HG02852 (cell line): ENCODE results near the gene NOD2.

Experiments
- ATAC-seq: cut with Tn5 transposase; IDR thresholded peaks from one replicate; pipeline ENCODE4 v1.9.1; 2021; ENCODE audit warnings: mild to moderate bottlenecking, moderate library complexity; ENCODE audit not compliant: unreplicated experiment

Gene NOD2

DNA sequence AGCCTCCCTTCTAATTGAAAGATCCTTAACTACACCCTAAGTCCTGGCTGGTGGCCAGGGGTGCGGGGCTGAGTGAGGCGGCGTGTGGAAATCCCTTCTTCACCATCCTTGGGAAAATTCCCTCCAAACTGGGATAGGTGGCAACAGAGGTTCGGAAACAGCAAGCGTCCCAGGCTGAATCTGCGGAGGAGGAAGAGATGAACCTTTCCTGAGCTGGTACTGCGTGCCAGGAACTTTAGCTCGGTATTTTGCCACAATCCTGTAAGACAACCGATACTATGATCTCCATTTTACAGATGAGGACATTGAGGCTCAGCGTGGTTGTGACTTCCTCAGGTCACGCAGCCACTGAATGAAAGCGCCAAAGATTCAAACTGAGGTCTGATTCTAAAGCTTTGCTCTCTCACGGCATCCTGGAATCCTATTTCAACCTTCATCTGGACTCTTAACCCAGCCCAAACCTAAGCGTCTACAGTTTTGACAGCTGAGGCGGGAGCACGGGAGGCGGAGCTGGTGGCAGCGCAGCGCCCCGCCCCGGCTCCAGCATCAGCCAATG, 47.9 kb downstream of the NOD2 start:
- ATAC-seq, result peak; percentile 7

DNA sequence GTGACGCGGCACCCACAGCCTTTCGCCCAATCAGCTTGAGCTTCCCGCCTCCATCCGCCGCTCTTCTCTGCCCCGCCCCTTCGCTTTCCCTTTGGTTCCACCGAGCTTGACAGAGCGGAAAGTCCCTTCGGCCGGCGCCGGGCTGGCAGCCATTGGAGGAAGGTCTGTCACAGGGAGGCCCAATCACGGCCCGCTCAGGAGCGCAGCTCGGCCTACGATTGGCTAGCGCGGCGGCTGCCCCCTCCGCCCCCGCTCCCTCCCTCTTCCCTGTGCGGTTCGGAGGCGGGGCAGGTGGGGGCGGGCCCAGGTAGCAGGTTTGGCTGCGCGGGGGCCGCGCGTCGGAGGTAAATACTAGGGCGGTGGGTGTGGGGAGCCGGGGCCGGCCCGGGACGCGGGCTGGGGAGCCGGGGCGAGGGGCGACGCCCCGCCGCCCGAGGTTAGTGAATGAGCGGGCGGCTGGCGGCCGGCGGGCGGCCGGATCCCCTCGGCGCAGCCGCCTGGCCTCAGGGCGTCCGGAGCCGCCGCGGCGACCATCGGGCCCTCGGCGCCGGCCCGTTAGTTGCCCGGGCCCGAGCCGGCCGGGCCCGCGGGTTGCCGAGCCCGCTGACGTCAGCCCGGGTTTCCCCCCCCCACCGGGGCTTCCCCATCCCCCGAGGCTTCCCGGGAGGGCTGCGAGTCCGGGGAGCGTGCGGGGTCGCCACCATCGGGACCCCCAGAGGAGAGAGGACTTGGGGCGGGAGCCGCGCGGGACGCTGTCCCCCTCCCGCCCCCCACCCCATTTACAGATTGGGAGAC, 48.6 kb downstream of the NOD2 start, which contains the start of gene CYLD:
Gene CYLD, plus strand, starts transcription at position 306 of the 795 bp plus-strand sequence. CDS start 7,613 bp downstream, outside the sequence.
- peak; percentile 89 for ATAC-seq

DNA sequence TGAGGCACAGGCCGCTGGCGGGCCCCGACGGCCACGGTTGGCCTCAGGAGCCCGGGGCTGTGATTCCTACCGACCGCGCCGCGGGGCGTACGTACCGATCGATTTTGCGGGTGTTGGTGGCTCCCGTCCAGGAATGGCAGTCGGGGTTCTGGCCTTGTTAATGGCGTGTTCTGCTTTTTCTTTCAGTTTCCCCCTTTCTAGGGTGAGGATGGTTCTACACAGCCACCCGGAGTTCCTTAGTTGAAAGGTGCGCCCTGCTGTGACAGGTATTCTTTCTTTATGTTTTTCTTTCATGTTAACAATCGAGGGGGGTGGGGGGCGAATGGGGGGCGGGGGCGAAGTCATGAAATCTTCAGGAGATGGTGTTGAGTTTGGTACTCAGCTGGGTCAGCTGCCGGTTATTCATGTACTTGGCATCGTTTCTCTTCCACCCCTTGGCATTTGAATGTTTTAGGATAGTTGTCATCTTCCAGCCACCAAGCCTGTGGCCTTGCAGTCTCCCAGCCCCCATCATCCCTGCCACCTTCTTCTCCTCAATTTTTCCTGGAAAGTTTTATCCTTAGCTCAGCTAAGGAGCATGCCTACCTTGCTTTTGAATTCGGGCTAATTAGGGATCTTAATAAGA, 49.3 kb downstream of the NOD2 start:
- no peak for ATAC-seq

DNA sequence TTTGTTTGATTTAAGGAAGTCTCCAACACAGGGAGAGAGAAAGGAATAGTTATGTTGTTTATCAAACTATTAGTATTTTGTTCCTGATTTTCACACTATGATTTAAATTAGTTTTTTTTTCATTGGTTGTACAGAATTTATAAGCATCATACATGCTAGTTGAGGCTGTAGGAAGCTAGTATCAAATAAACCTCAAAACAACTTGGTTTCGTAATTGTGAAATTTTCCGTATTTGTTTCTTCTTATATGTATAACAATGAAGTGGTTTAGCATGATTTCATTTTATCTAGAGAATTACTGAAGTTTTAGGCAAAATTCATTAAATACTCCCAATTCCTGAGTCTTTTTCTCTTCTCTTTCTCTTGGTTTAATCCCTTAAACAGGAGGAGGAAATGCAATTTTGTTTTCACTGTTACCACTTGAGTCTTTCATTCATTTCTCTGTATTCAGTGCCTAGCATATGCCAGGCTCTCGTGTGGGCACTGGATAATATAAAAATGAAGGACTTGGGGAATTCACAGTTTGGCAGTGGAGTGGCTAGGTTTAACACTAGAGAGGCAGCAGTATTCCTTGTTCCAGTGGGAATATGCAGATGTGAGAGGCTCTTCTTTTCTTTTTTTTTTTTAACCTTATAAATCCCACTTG, 50.3 kb downstream of the NOD2 start:
- ATAC-seq, result no peak

DNA sequence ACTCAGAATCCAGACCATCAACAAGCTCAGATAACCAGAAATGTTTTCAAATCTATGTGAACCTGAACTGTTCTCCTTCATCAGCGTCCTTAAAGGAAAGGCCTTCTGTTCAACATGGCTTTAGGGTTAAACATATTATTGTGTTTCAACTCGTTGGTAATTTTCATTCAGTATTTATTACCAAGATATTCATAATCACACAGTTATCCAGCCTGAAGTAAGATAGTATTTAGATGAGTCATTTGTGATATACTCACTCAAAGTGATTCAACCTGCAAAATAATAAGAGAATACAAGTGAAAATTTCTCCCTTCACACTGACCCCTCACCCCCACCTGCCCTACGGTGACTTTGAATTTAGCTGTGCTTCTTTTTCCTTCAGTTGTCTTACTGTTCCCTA, 51.5 kb downstream of the NOD2 start:
- no peak for ATAC-seq

DNA sequence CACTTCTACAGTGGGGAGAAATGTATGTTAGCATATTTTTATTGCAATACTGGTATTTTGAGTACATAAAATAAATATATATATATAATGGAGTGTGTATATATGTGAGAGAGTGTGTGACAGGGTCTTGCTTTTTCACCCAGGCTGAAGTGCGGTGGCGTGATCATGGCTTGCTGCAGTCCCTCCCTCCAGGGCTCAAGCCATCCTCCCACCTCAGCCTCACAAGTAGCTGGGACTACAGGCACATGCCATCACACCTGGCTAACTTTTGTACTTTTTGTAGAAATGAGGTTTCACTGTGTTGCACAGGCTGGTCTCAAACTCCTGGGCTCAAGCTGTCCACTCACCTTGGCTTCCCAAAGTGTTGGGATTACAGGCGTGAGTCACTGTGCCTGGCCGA, 52.5 kb downstream of the NOD2 start:
- ATAC-seq, result no peak

DNA sequence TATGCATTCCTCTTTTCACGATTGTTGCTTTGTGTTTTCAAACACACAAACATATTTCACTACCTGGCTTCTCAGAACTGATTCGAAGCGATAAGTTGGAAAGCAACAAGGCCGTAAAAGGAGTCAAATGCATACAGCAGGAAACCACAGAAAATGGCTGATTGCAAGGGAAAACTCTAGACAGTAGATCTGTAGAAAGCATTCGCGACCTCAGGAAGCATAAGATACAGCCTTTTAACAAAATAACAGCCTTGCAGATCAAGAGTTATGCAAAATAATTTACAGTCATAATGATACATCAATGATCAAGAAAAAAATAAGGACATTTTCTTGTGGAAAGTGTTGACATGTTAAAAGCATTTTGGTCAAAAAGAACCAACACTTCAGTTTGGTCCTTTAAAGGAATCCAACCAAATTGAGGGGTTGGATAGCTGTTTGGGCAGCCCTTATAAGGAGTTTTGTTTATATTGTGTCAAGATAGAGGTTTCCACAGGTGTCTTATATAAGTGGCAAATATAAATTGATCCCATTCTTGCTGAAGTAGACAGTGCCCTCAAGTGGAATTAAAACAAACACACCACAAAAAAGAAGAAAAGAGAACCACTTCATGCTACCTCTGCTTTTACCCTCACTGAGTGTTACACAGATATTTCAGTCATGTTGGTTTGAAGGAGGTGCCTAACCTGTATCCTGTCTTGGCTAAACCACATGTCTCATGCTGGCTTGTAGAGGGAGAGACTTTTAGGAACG, 54.0 kb downstream of the NOD2 start:
- ATAC-seq, result peak; percentile 71

DNA sequence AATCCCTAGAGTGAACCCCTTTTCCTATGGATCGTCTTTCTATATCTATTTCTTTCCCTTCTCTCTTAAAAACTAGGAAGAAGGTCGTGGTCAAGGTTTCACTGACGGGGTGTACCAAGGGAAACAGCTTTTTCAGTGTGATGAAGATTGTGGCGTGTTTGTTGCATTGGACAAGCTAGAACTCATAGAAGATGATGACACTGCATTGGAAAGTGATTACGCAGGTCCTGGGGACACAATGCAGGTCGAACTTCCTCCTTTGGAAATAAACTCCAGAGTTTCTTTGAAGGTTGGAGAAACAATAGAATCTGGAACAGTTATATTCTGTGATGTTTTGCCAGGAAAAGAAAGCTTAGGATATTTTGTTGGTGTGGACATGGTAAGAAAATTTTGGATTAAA, 58.1 kb downstream of the NOD2 start:
- no peak for ATAC-seq

DNA sequence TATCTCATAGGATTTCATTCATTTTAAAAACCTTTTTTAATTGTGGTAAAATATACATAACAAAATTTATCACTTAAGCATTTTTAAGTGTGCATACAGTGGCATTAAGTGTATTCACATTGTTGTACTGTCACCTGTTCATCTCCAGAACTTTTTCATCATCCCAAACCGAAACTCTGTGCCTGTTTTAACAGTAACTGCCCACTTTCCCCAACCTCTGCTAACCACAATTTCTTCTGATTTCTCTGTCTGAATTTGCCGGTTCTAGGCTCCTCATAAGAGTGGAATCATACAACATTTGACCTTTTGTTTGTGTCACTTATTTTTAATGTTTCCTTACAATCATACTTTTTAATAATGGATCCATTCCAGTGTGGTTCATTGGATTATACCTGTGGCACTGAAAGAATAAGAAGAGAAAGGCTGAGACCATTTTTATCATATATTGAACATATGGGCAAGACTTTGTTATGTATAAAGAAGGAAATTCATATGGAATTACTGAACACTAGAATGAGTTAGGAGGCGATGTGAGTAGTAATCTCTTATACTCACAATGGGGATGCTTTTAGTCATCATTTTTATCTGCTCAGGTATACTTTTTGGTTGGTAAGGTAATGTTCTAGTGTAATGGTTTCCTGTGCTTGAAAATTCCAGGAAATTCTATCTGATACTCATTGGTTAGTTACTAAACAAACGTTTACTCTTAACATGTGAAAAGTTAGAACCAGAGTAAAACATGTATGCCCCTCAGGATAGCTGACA, 59.2 kb downstream of the NOD2 start:
- ATAC-seq, result no peak

DNA sequence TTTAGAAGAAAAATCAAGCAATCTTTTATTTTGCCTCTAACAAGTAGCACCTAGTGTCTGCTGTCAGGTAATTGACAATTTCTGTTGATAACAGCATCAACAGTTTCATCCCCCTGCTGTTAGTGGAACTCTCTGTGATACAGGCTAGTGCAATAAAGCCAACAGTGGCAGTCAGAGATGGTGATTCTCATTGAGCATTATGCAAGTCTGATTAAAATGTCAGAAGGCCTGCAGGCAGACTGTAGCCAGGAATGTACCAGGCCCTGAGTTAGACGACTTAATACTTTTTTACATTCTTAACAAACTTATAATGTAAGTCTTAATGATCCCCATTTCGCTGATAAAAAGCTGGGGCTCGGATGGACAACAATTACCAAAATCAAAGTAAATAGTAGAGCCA, 63.1 kb downstream of the NOD2 start:
- ATAC-seq, result no peak

DNA sequence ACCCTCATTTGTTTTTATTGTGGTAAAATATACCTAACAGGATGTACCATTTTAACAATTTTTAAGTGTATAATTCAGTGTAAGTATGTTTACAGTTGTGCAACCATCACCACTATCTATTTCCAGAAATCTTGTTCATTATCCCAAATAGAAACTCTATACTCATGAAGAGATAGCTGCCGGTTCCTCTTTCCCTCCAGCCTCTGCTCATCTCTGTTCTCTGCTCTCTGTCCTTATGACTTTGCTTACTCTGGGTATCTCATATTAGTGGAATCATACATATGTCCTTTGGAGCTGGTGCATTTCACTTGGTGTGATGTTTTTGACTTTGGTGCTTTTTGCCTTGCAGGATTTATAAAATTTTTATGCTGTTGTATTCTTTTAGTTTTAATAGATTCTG, 67.9 kb downstream of the NOD2 start:
- ATAC-seq, result no peak

DNA sequence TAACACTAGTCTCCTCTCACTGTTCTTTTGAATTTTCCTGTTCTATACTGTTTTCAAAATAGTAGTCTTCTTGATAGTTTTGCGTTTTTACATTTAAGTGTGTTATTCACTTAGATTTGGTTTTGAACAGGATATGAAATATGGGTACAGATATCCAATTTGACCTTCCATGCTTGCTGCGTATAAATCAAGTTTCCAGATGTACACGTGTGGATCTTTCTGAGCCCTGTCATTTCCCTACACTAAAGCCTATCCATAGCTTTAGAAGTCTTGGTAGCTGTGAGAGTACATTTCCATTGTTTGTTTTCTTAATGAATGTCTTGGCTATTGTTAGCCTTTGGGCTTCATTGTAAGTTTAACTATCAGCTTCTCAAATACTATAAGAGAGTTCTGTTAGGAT, 68.8 kb downstream of the NOD2 start:
- ATAC-seq, result no peak

DNA sequence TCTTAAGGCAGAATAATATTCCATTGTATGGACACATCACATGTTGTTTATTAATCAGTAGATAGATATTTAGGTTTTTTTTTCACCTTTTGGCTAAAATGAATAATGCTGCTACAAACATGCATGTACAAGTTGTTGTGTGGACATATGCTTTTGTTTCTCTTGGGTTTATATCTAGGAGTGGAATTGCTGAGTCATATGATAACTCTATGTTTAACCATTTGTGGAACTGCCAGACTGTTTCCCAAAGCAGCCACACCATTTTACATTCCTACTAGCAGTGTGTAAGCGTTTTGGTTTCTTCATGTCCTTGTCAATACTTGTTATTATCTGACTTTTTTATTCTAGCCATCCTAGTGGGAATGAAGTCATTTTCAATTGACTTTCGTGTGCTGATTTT, 69.8 kb downstream of the NOD2 start:
- no peak for ATAC-seq

DNA sequence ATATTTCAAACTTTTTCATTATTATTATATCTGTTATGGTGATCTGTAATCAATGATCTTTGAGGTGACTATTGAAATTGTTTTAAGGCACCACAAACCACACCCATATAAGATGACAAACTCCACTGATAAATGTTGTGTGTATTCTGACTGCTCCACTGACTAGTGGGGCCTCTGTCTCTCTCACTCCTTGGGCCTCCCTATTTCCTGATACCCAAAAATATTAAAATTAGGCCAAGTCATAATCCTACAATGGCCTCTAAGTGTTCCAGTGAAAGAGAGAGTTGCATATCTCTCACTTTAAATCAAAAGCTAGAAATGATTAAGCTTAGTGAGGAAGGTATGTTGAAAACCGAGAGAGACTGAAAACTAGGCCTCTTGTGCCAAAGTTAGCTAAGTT, 71.9 kb downstream of the NOD2 start:
- ATAC-seq, result no peak

DNA sequence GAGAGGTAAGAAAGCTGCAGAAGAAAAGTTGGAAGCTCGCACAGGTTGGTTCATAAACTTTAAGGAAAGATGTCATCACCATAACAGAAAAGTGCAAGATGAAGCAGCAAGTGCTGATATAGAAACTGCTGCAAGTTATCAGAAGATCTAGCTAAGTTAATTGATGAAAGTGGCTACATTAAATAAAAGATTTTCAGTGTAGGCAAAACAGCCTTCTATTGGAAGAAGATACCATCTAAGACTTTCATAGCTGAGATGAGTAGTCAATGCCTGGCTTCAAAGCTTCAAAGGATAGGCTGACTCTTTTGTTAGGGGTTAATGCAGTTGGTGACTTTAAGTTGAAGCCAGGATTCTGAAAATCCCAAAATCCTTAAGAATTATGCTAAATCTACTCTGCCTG, 72.5 kb downstream of the NOD2 start:
- ATAC-seq, result no peak

DNA sequence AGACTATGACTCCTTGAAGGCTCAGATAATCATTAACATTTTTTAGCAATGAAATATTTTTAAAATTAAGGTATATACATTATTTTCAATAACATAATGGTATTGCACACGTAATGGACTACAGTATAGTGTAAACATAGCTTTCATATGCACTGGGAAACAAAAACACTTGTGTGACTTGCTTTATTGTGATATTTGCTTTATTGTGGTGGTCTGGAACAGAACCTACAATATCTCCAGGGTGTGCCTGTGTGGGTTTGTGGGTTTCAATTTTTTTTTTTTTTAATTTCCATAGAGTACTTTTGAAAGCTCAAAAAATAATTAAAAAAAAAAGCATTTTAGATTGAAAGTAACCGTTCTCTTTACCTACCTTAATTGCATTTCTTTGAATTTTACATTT, 73.8 kb downstream of the NOD2 start:
- no peak for ATAC-seq

DNA sequence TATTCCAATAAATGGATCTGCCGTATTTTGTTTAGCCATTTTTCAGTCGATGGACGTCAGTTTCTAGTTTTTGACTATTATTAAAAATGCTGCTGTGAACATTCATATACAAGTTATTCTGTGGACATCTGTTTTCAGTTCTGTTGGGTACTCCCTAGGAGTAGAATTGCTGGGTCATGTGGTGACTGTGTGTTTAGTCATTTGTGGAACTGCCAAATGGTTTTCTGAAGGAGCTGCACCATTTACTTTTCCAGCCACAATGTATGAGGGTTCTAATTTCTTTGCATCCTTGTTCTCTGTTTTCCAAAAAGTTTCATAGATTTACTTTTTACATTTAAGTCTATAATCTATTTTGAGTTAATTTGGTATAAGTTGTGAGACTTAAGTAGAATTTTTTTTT, 78.0 kb downstream of the NOD2 start:
- no peak for ATAC-seq

DNA sequence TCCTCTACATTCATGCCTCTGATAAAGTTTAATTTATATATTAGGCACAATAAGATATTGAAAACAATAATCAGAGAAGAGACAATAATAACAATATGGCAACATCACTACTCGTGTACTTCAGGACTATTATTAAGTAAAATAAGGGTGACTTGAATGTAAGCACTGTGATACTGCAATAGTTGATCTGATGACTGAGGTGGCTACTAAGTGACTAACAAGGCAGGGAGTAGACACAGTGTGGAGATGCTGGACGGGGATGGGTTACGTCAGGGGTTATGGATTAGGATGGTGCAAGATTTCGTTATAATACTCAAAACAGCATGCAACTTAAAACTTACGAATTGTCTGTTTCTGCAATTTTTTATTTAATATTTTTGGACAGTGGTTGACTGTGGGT, 81.0 kb downstream of the NOD2 start:
- ATAC-seq, result no peak

DNA sequence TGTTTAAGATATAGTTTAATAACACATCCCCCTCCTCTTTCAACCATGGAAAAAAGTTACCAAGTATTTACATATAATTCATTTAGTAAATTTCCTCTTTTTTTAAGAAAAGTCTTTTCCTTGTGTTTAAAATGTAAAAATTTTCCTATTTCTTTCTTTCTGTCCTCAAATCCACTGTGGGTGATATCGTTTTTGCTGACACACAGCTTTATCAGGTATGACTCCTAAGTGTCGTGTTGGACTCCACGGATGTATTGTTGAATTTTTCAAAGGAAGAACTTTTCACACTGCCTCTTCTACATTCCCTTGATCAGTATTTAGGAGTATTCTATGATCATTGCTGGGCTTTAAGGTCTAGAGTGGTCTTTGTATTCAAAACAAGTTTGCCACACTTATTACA, 81.6 kb downstream of the NOD2 start:
- no peak for ATAC-seq

DNA sequence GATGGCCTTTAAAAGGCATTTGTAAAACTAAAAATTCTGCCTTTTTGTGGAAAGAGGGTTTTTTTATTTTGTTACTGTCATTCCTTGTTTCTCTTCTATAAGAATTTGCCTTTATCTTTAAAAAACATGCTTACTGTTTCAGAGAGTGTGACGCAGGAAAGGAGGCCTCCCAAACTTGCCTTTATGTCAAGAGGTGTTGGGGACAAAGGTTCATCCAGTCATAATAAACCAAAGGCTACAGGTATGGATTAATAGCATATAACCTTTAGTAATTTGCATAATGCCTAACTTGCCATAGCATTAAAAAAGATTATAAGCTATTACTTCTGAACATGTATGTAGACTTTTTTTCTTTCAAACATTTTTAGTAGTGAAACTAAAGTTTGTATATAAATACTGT, 82.6 kb downstream of the NOD2 start:
- no peak for ATAC-seq
